Endothelial cell of umbilical vein (primary cell): ENCODE measurements around the gene ZIM2. TPM values are rescaled to one million over a fixed set of nuclear protein-coding genes. Genes with fewer than 3 reads are reported as not detected.

ENCODE experiments used
- BruUV-seq: library from RNA; stranded (reverse); fragments of 400-500 nt; replicated peaks from 2 replicates; lab custom pipeline; 2021; lab: Mats Ljungman, UMichigan
- CTCF ChIA-PET: fragments of 300-600, 350-600 bp; sonication (Branson Sonifier 250); formaldehyde crosslinking; loops from one replicate; lab custom pipeline; 2021; ENCODE audit warnings: antibody characterized with exemption, inconsistent platforms; lab: Charles Lee
- POLR2A ChIA-PET: fragments of 300-600, 350-600 bp; sonication (Branson Sonifier 250); formaldehyde crosslinking; loops from one replicate; lab custom pipeline; 2021; ENCODE audit warnings: antibody characterized with exemption, inconsistent platforms; lab: Charles Lee
- DNase-seq: peaks from one replicate; pipeline ENCODE4 v3.0.0-alpha.2; 2011; ENCODE audit warnings: low read depth, low spot score
- FAIRE-seq: peaks from 2 replicates; lab custom pipeline; 2011; peaks lifted over from hg19 to GRCh38; lab: Jason Lieb, UNC
- H2AFZ ChIP-seq: 2 replicates; pipeline ENCODE4 v1.6.0; 2012; ENCODE audit warnings: low read depth, low read length, control low read depth, inconsistent platforms
- H3K27ac ChIP-seq: 2 replicates; pipeline ENCODE4 v1.5.1; 2011; ENCODE audit warnings: low read depth, mild to moderate bottlenecking, control low read depth, low read length, moderate library complexity; ENCODE audit not compliant: insufficient read depth
- H3K27me3 ChIP-seq, 2 experiments: 2 replicates each; pipeline versions ENCODE4 v1.6.0 to v1.6.1; 2011; ENCODE audit warnings: low read length in 2 of 2, mixed read lengths in 1 of 2; ENCODE audit not compliant: control insufficient read depth in 2 of 2, insufficient read depth in 2 of 2
- H3K36me3 ChIP-seq, 2 experiments: 2 replicates in 1 of 2; 3 replicates in 1 of 2; pipeline ENCODE4 v1.5.1; 2011; ENCODE audit warnings: low read length in 2 of 2, mild to moderate bottlenecking in 1 of 2, moderate library complexity in 1 of 2; ENCODE audit not compliant: control insufficient read depth in 2 of 2, insufficient read depth in 2 of 2; ENCODE audit errors: extremely low read depth in 1 of 2
- H3K4me1 ChIP-seq: 3 replicates; pipeline ENCODE4 v1.5.1; 2011; ENCODE audit warnings: mild to moderate bottlenecking, low read length; ENCODE audit not compliant: control insufficient read depth, insufficient read depth; ENCODE audit errors: extremely low read depth
- H3K4me2 ChIP-seq: 2 replicates; pipeline ENCODE4 v1.6.1; 2011; ENCODE audit warnings: low read length, control low read depth, mixed read lengths; ENCODE audit not compliant: insufficient read depth
- H3K4me3 ChIP-seq, 3 experiments: fragments of 200-600 bp in 1 of 3; sonication (generic), shearing (Covaris generic) in 1 of 3; replicated peaks in 1 of 3; 2 replicates each; pipeline ENCODE4 v1.5.1; 2011 to 2016; ENCODE audit warnings: control low read depth in 3 of 3, low read length in 3 of 3, mild to moderate bottlenecking in 2 of 3, inconsistent platforms in 1 of 3, low read depth in 1 of 3, moderate library complexity in 1 of 3; ENCODE audit not compliant: insufficient read depth in 1 of 3
- H3K79me2 ChIP-seq: 2 replicates; pipeline ENCODE4 v1.6.0; 2012; ENCODE audit warnings: low read length, inconsistent platforms; ENCODE audit not compliant: control insufficient read depth, insufficient read depth
- H3K9ac ChIP-seq: replicated peaks from 2 replicates; pipeline ENCODE3; 2011; ENCODE audit warnings: low read length, control low read depth; ENCODE audit not compliant: insufficient read depth; ENCODE audit errors: extremely low read depth
- H3K9me1 ChIP-seq: replicated peaks from 3 replicates; pipeline ENCODE4 v1.6.0; 2011; ENCODE audit warnings: mild to moderate bottlenecking, low read length; ENCODE audit not compliant: control insufficient read depth, insufficient read depth; ENCODE audit errors: extremely low read depth
- H3K9me3 ChIP-seq: replicated peaks from 2 replicates; pipeline ENCODE4 v1.5.1; 2012; ENCODE audit warnings: low read length, inconsistent platforms; ENCODE audit not compliant: control insufficient read depth, insufficient read depth
- H4K20me1 ChIP-seq: replicated peaks from 2 replicates; pipeline ENCODE3; 2011; ENCODE audit warnings: mild to moderate bottlenecking, low read length; ENCODE audit not compliant: control insufficient read depth, insufficient read depth; ENCODE audit errors: extremely low read depth
- CTCF ChIP-seq, 2 donors: IDR thresholded peaks; 1 replicate in 1 of 2; 2 replicates in 1 of 2; pipeline ENCODE4 v1.5.1; 2011; ENCODE audit warnings: low read length in 2 of 2, mild to moderate bottlenecking in 2 of 2, moderate library complexity in 2 of 2, control low read depth in 1 of 2, inconsistent platforms in 1 of 2, low read depth in 1 of 2; ENCODE audit not compliant: insufficient read depth in 1 of 2; ENCODE audit errors: extremely low read depth in 1 of 2
- EZH2 ChIP-seq: IDR thresholded peaks from 2 replicates; pipeline ENCODE4 v1.6.1; 2012; ENCODE audit warnings: borderline replicate concordance, low read depth, mild to moderate bottlenecking, moderate library complexity, low read length, inconsistent platforms; ENCODE audit not compliant: severe bottlenecking
- FOS ChIP-seq: IDR thresholded peaks from 2 replicates; pipeline ENCODE4 v1.6.1; 2011; ENCODE audit warnings: mild to moderate bottlenecking, low read length, moderate library complexity, borderline replicate concordance; ENCODE audit not compliant: insufficient read depth
- GATA2 ChIP-seq: IDR thresholded peaks from 2 replicates; pipeline ENCODE4 v1.7.0; 2011; ENCODE audit warnings: low read depth, mild to moderate bottlenecking, moderate library complexity, mixed read lengths, low read length; ENCODE audit not compliant: insufficient read length, insufficient read depth
- JUN ChIP-seq: IDR thresholded peaks from 2 replicates; pipeline ENCODE4 v1.6.1; 2011; ENCODE audit warnings: borderline replicate concordance, low read depth; ENCODE audit not compliant: insufficient read length, insufficient read depth
- MAX ChIP-seq: IDR thresholded peaks from 2 replicates; pipeline ENCODE4 v1.6.1; 2011; ENCODE audit not compliant: insufficient read depth, insufficient read length
- MYC ChIP-seq: IDR thresholded peaks from one replicate; pipeline ENCODE4 v1.6.1; 2011; ENCODE audit warnings: mild to moderate bottlenecking, low read depth, low read length
- POLR2A ChIP-seq: IDR thresholded peaks from 2 replicates; pipeline ENCODE4 v1.6.1; 2012; ENCODE audit warnings: low read depth, mild to moderate bottlenecking, control low read depth, low read length
- POLR2AphosphoS5 ChIP-seq: IDR thresholded peaks from 2 replicates; pipeline ENCODE4 v1.6.1; 2012; ENCODE audit warnings: low read depth, mild to moderate bottlenecking, control low read depth, low read length, moderate library complexity; ENCODE audit not compliant: insufficient read depth
- dilution Hi-C: fragments of 300-500 bp; cut with MboI; formaldehyde crosslinking; loops from one replicate; pipeline ENCODE4 v1.15.0; 2019; ENCODE audit warnings: low sequenced_read_pairs; ENCODE audit not compliant: extremely low pct_ligation_motif_present
- intact Hi-C: fragments of 100-400 bp; cut with micrococcal nuclease; formaldehyde crosslinking; loops from one replicate; pipeline ENCODE4 v1.10.0; 2022
- polyA plus RNA-seq, 4 experiments: library from polyadenylated mRNA; depleted of rRNA in 3 of 4; stranded (reverse) in 3 of 4; unstranded in 1 of 4; fragments of >200 nt; gene quantifications; 2 replicates each; pipeline versions ENCODE4 v1.2.1 to v1.2.3, GENCODE V29; 2011 to 2012; ENCODE audit warnings: missing spikeins in 1 of 4
- total RNA-seq: library from RNA; stranded (reverse); gene quantifications from 2 replicates; pipeline ENCODE4 v1.2.3, GENCODE V29; 2021

ZIM2 gene
- total and polyA plus RNA-seq, 2 donors (not counting 3 experiments of a cell fraction or from before 2014, with no cell fraction given), result not detected

GRCh38 chr19:56836059-56836458 lies 4.5 kb downstream of the ZIM2 start:
- Histone ChIP-seq H3K9me1 (no peaks in the 10 kb centered on the region), H3K36me3 (no peaks in the 10 kb centered on the region), H2AFZ (no peak overlapping the region), H3K27ac (no peak overlapping the region), H3K9ac (no peak overlapping the region), H3K4me3 (no peak overlapping the region), H3K4me2 (no peak overlapping the region), H3K9me3 (no peaks in the 10 kb centered on the region), H3K79me2 (no peaks in the 10 kb centered on the region), H4K20me1 (no peaks in the 10 kb centered on the region), H3K27me3 (no peaks in the 10 kb centered on the region), H3K4me1 (no peaks in the 10 kb centered on the region)
- POLR2A ChIA-PET, result no interaction called here
- no peak for FAIRE-seq
- CTCF ChIA-PET, result no interaction called here
- TF ChIP-seq JUN (no peak), FOS (no peak), EZH2 (no peak), POLR2AphosphoS5 (no peak), MAX (no peak), GATA2 (no peak), MYC (no peak), POLR2A (no peak), CTCF (IDR thresholded peaks at IDR 0.05; ENCODE audit: extremely low read depth in 1 of 2, insufficient read depth in 1 of 2, low read depth in 1 of 2, low read length in 2 of 2) (no peak)
- intact Hi-C loops, result no loop called here
- DNase-seq, result no peak
- dilution Hi-C loops, result no loop called here
- BruUV-seq, result no TSS peak
